A204.1 (cell line): Measurements from ENCODE around the gene SLC35A4.
A peak's percentile ranks its signal among the peaks of the same experiment; 100 is the strongest.
"Not testable (repeated sequence)": the region's sequence is repeated elsewhere in the genome, so short reads cannot be mapped to it uniquely, and the experiment has no call there.

Source experiments
- FAIRE-seq: peaks from 2 replicates; lab custom pipeline; 2012; peaks lifted over from hg19 to GRCh38; lab: Jason Lieb, UNC

Gene SLC35A4

DNA sequence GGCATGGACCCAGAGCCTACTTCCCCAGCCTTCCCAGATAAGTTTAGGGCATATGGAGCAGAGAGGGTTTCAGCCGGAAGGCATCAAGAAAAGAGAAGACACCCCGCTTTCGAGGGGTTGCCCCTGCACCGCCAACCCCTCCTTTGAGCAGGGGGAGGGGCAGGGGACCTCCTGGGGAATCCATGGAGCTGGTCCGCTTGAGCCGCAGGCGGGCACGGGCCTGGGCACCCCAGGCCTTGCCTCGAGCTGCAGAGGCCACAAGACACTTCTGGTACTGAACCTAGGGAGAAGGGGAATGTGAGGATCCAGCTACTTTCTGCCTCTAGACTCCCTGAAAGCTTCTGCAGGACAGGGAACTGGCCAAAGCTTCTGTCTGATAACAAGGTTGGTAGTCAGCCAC lies 6.1 kb upstream of the SLC35A4 start:
- FAIRE-seq: no peak

DNA sequence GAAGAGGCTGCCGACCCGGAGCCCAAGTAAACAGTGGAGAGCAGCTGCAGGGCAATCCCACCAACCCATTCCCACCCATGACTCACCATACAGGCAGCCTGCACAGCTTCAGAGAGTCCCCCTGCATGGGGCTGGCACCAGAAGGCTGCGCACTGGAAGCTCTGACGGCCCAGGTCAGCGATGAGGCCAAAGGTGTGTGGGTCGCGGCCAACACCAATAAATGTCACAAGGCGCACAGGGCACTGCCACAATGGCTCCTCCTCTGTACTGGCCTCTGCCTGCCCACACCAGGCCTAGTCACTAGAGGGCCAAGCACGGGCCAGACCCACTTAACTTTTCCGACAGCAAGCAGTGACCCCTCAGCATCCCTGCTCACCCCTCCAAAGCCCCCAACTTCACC lies 4.4 kb upstream of the SLC35A4 start:
- no peak for FAIRE-seq

DNA sequence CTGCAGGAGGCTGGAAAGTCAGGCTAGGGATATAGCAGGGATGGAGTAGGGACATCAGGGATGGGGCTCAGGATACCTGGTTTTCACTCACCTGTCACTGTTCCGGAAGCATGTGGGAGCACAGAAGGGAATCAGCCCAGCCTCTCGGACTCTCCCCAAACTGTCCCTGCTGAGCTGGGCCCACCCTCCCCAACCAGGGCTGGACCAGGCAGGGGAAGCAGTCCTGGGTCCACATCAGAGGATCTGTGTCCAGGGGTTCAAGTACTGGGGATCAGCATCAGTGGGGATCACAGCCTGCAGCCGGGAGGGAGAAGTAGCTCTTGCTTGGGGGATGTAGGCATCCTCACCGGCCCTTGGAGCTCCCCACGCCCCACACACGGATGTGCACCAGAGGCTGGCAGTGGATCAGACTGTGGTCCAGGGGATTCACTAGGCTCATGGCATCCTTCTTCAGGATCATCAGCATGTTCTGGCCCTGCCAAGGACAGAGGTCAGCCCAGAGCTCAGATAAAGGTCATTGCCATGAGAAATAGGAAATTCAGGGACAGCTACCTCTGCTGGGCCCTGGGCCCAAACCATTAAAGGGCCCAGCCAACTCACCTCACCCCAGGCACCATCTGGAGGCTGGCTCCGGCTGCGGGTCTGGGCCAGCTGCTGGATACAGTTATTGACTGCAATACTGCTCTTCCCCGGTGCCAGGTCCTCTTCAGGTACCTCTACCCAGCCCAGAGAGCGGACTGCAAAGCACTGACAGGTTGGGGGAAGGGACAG lies 2.7 kb upstream of the SLC35A4 start:
- no peak for FAIRE-seq

DNA sequence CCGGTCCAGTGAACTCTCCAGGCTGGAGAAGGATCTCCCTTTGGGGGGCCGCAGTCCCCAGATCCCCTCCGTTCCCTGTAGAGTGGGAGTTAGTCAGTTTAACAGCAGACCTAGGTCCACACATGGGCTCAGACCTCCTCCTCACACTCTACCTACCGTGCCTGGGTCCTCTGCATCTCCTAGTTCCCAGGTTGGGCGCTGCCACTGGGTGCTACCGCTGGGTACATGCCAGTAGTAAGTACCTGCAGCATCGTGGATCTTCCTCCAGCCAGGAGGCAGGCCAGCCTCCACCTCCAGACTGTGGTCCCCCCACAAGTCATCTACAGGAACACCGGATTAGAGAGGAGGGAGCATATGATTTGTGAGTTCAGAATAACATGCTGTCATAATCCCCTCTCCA lies 1.0 kb upstream of the SLC35A4 start:
- FAIRE-seq: no peak

DNA sequence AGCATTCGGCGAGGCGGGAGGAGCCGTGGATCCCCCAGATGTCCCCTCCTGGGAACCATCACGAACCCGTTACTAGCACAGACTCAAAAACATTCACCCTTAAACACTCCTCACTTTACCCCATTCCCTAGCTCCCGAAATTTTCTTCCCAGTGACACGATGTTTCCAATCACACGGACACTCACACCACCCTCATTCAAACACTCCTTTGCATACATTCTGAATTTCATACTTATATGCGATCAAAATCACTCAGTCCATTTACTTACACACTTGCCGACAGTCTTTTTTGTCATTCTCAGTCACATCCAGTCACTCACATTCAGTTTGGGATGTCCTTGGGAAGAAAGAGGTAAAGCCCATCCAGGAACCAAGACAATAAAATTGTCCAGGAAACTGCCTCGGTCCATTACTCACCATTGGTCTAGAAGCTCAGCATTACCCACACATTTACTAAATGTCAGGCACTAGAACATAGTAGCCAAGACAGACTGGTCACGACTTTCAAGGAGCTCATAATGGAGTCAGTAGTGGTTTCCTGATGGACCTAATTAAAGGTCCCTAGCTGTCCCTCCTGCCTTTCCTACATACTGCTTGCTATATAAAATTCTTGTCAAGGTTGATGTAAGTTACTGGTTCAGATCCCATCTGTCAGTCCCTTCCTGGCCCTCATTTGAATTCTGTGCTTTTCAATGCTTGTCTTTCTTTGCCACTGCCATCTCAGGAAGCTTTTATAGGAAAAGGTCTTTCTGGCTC lies 574 bp downstream of the SLC35A4 start:
- FAIRE-seq: no peak

DNA sequence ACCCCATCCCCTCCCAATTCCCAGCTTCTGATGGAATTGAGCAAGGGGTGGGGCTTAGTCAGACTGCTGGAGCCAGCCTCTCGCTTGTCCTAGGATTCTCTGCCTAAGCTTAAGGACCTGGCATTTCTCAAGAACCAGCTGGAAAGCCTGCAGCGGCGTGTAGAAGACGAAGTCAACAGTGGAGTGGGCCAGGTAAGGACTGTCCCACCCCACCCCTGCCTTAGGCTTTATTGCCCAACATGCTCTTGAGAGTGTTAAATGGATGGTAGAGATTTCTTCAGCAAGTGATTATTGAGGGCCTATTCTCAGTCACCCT lies 1.1 kb downstream of the SLC35A4 start:
- FAIRE-seq: no peak

DNA sequence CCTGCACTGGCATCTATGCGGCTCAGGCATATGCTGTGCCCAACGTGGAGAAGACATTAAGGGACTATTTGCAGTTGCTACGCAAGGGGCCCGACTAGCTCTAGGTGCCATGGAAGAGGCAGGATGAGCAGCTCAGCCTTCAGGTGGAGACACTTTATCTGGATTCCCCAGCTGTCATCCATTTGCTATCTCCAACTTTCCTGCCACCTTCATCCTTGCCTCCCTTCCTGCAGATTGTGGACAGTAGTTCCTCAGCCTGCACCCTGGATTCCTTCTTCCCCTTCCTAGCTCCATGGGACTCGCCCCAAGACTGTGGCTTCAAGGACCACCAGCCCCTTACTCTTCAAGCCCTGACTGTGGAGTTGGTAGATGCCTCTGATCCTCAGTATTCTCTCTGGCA lies 2.0 kb downstream of the SLC35A4 start:
- no peak for FAIRE-seq

DNA sequence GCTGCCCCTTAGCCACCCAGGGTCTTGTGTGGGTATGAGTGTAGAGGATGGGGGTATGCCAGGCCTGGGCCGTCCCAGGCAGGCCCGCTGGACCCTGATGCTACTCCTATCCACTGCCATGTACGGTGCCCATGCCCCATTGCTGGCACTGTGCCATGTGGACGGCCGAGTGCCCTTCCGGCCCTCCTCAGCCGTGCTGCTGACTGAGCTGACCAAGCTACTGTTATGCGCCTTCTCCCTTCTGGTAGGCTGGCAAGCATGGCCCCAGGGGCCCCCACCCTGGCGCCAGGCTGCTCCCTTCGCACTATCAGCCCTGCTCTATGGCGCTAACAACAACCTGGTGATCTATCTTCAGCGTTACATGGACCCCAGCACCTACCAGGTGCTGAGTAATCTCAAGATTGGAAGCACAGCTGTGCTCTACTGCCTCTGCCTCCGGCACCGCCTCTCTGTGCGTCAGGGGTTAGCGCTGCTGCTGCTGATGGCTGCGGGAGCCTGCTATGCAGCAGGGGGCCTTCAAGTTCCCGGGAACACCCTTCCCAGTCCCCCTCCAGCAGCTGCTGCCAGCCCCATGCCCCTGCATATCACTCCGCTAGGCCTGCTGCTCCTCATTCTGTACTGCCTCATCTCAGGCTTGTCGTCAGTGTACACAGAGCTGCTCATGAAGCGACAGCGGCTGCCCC lies 2.6 kb downstream of the SLC35A4 start:
- FAIRE-seq: no peak

DNA sequence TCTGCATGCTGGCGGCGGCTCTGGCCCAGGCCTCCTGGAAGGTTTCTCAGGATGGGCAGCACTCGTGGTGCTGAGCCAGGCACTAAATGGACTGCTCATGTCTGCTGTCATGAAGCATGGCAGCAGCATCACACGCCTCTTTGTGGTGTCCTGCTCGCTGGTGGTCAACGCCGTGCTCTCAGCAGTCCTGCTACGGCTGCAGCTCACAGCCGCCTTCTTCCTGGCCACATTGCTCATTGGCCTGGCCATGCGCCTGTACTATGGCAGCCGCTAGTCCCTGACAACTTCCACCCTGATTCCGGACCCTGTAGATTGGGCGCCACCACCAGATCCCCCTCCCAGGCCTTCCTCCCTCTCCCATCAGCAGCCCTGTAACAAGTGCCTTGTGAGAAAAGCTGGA lies 3.2 kb downstream of the SLC35A4 start:
- FAIRE-seq: no peak

DNA sequence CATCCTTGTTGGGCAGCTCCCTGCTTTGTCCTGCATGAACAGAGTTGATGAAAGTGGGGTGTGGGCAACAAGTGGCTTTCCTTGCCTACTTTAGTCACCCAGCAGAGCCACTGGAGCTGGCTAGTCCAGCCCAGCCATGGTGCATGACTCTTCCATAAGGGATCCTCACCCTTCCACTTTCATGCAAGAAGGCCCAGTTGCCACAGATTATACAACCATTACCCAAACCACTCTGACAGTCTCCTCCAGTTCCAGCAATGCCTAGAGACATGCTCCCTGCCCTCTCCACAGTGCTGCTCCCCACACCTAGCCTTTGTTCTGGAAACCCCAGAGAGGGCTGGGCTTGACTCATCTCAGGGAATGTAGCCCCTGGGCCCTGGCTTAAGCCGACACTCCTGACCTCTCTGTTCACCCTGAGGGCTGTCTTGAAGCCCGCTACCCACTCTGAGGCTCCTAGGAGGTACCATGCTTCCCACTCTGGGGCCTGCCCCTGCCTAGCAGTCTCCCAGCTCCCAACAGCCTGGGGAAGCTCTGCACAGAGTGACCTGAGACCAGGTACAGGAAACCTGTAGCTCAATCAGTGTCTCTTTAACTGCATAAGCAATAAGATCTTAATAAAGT lies 3.9 kb downstream of the SLC35A4 start:
- FAIRE-seq: no peak

DNA sequence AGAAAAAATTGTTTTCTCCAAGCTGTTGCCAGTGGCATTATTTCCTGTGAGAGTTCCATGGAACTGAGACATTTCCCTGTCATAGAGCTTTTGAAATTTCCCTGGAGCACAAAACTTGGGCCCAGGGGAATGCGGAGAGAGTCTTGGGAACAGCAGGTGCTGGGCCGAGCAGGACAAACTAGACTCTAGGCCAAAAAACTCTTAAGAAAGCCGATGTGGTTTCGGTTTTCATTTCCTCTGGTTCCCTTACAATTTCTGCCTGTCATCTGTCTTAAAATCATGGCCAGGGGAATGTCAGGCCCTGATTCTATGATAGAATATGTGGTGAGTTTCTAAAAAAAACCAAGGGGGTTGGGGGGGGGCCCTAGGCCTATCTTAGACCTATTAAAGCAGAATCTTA lies 4.6 kb downstream of the SLC35A4 start:
- no peak for FAIRE-seq

DNA sequence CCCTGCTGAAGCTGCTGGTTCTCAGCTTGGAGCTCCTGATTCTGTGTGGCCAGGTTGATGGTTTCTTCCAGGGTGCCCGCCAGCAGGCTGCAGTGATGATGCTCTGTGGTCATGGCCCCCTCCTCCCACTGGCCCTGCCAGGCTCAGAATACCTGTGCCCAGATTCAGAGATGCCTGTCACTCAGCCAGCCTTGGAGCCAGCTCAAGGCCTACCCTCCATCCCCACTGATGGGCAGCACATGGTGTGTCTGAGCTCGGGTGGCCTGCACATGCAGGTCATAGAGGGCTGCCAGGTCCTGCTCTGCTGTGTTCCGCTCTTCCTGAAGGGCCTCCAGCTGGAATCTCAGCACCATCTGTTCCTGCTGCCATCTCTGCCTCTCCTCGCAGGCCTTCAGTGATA lies 5.4 kb downstream of the SLC35A4 start:
- no peak for FAIRE-seq

DNA sequence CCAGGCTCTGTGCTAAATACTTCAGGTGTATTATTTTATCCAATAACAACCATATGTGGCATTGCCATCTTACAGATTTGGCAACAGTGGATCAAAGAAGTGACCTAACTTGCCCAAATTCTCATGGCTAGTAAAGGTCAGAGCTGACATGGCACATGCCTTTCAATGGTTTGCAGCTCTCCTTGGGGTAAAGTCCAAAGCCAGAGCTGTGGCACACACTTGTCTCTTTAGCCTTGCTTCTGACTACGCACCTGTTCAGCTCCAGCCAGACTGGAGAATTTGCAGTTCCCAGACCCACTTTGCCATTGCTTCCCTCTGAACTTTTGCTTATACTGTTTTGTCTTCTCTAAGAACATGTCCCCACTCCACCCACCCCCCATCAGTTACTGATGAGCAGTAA lies 5.9 kb downstream of the SLC35A4 start:
- FAIRE-seq: no peak

DNA sequence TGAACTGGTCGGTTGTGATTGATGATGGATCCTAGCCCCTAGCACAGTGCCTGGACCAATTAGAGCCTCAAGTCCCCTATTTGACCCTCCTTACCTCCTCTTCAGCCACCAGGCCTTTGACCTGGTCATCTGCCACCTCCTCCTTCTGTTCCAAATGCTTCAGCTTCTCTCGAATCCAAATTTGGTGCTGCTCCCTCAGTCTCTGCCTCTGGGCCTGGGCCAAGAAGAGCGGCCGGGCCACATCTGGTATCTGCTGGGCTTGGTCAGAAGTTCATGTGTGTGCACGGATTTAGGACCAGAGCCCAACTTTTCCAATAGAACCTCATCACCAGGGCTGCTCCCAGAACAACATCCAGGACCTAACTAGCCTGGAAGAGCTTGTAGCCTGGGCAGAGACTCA lies 6.5 kb downstream of the SLC35A4 start:
- FAIRE-seq: no peak

DNA sequence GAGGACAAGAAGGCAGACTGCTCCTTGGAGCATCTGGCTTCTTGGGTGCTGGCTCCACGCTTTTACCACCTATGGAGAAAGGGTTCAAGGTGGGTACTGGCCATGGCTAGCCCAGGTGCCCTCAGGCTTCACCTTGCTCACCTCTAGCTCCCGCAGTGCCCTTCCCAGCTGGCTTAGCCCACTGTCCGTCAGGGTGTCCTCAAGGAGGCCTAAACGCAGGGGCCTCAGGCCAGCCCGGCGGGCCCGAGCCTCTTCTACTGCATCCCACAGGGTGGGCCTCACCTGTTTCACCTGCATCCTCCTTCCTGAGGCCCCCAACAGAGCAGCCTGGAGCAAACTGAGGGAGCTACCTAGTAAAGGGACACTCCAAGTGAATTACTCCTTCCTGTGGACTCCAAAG lies 9.1 kb downstream of the SLC35A4 start:
- FAIRE-seq: no peak

DNA sequence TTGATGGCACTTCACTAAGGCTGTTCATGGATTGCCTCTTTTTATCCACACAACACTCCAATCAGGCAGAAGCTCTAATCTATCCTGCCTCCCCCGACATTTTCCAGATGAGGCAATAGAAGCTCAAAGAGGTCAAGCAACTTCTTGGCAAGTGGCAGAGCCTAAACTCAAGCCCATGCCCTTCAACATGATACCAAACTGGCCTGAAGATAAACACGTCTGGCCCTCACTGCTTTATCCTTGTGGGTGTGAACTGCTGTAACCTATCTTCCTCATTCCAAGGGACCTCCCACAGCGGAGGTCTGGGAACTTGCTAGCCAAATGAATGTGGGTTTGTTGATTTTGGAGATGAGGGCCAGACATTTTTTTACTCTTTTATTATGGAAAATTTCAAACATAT lies 9.5 kb downstream of the SLC35A4 start:
- no peak for FAIRE-seq

DNA sequence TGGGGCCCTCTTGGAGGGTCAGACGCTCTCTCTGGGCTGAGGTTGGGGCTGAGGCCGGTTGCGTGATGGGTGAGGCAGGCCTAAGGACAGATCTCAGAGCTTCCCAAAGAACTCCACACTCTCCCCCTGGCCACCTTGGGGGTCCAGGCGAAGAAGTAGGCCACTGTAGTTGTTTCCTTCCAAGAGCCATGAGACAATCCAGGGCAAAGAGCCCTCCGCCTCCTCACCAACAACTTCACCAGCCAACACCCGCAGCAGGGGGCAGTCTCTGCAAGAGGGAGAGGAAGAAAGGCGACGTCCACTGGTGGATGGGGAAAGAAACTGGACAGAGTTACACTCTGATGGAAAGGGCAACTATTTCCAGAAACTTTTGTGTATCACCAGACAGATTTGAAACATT lies 10.7 kb downstream of the SLC35A4 start:
- FAIRE-seq: no peak

DNA sequence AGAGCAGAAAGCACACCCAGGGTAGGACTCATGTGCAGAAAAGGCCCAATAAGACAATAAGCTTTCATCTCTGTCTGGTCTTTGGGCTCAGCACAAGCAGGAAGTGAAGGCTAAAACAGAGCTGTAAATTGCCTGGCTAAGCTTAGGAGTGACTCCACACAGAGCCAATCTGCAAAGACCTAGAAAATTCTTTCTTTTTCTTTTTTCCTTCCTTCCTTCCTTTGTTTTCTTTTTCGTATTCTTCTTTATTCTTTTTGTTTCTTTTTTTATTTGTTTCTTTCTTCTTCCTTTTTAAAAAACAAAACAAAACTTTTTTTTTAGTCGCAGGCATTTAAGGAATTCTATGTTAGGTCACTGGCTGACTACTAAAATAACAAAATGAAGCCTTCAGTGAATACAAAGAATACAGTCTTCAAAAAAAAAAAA lies 12.2 kb downstream of the SLC35A4 start:
- FAIRE-seq: peak; percentile 14

DNA sequence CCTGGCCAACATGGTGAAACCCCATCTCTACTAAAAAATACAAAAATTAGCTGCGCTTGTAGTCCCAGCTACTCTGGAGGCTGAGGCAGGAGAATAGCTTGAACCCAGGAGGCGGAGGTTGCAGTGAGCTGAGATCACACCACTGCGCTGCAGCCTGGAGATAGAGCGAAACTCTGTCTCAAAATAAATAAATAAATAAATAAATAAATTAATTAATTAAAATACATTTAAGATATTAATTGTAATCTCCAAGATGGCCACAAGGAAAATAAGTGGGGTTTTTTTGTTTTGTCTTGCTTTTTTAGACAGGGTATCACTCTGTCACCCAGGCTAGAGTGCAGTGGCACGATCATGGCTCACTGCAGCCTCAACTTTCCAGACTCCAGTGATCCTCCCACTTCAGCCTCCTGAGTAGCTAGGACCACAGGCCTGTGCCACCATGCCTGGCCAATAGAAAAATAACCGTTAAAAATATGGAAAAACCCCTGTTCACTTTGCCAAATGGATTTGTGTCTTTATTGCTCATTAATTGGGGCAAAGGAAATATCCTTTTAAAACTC lies 14.6 kb downstream of the SLC35A4 start:
- not testable (repeated sequence) for FAIRE-seq

DNA sequence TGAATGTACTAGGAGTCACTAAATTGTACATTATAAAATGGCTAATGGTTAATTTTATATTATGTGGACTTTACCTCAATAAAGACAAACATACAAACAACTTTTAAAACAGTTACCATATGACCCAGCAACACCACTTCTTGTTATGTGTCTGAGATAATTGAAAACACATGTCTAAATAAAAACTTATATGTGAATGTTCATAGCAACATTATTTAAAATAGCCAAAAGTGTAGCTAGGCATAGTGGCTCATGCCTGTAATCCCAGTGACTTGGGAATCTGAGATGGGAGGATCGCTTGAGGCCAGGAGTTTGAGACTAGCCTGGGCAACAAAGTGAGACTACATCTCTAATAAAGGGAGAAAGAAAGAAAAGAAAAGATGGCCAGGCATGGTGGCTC lies 22.9 kb downstream of the SLC35A4 start:
- no peak for FAIRE-seq

DNA sequence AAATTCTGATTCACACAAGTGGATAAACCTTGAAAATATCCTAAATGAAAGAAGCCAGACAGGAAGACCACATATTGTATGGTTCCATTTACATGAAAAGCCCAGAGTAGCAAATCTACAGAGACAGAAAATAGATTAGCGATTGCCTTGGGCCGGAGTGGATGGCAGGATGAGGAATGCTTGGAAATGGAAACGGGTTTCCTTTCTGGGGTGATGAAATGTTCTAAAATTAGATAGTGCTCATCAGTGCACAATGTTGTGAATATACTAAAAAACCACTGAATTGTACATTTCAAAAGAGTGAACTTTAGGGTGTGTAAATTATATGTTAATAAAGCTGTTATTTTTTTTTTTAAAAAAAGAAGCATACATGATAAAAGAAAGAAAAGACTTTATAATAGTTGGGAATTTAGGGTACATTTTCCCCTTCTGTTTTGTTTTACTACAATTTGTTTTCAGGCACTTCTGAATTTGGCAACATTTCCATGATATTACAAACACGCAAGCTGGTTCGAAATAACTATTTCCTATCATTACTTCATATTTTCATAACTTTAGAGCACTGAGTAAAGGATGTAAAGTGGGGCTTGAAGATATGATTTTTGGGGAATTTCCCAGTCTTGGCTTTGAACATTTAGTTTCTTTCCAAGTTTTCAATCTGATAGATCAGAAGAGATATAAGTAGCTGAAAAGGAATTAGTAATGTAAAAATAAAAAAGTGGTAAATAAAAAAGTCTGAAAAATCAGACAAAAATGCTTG lies 23.9 kb downstream of the SLC35A4 start:
- no peak for FAIRE-seq

DNA sequence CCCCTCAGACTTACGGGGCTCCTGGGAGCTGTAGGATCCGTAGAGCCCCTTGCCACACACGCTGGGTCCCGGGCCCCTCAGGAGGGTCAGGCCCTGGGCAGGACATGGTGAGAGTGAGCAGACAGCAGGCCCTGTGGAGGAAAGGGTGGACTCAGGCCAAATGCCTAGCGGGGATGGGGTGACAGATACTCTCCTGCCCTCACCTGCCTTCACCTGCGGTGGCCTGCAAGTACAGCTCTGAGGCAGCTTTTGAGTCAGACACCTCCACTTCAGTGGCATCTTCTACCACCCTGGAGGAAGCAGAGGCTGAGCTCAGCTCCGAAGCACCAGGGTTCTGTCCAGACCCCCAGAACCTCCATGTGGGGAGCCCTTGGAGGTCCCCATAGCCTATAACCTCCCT lies 26.2 kb downstream of the SLC35A4 start:
- no peak for FAIRE-seq
